GM18520 (cell line): ENCODE results near the gene NEK11.
"Not testable (repeated sequence)": the region's sequence is repeated elsewhere in the genome, so short reads cannot be mapped to it uniquely, and the experiment has no call there.

Experiments used
- ATAC-seq: cut with Tn5 transposase; IDR thresholded peaks from one replicate; pipeline ENCODE4 v1.9.1; 2021; ENCODE audit not compliant: unreplicated experiment

Gene NEK11

GRCh38 chr3:131353986-131354385, 327.3 kb downstream of the NEK11 start:
- ATAC-seq = no peak

GRCh38 chr3:131356006-131356595, 329.4 kb downstream of the NEK11 start:
- ATAC-seq = no peak

- ATAC-seq = no peak
Measured at GRCh38 chr3:131357275-131357674, 330.6 kb downstream of the NEK11 start.

- ATAC-seq = no peak
Measured at GRCh38 chr3:131360191-131360755, 333.6 kb downstream of the NEK11 start.

- not testable (repeated sequence) for ATAC-seq
Measured at GRCh38 chr3:131361066-131361463, 334.4 kb downstream of the NEK11 start.

GRCh38 chr3:131361464-131362421, 335.1 kb downstream of the NEK11 start:
- no peak for ATAC-seq

GRCh38 chr3:131363275-131363674, 336.6 kb downstream of the NEK11 start:
- ATAC-seq = no peak

GRCh38 chr3:131370935-131371687, 344.4 kb downstream of the NEK11 start:
- ATAC-seq = no peak

GRCh38 chr3:131371688-131372066, 345.0 kb downstream of the NEK11 start:
- no peak for ATAC-seq

- ATAC-seq = no peak
Measured at GRCh38 chr3:131374741-131375140, 348.1 kb downstream of the NEK11 start.

- not testable (repeated sequence) for ATAC-seq
Measured at GRCh38 chr3:131380821-131381444, 354.3 kb downstream of the NEK11 start.

- ATAC-seq = peak; percentile 98
Measured at GRCh38 chr3:131381445-131382291, 355.0 kb downstream of the NEK11 start, which contains the start of gene NUDT16. TSS of gene NUDT16 (plus strand) at chr3:131381774. CDS start at chr3:131381805, 31 bp downstream.

GRCh38 chr3:131386429-131387165, 359.9 kb downstream of the NEK11 start:
- ATAC-seq = no peak

GRCh38 chr3:131387796-131388489, 361.3 kb downstream of the NEK11 start:
- no peak for ATAC-seq

GRCh38 chr3:131388490-131388799, 361.8 kb downstream of the NEK11 start:
- ATAC-seq = no peak

GRCh38 chr3:131390331-131390730, 363.7 kb downstream of the NEK11 start:
- no peak for ATAC-seq

GRCh38 chr3:131393051-131393450, 366.4 kb downstream of the NEK11 start:
- no peak for ATAC-seq

- no peak for ATAC-seq
Measured at GRCh38 chr3:131393868-131394267, 367.2 kb downstream of the NEK11 start.

GRCh38 chr3:131394400-131394799, 367.7 kb downstream of the NEK11 start:
- no peak for ATAC-seq
